ENCODE data around the gene CAMTA1.

CAMTA1 gene

GRCh38 chr1:7250597-7251453 lies 465.6 kb downstream of the CAMTA1 start:
- DNase-seq: no peak

DNA sequence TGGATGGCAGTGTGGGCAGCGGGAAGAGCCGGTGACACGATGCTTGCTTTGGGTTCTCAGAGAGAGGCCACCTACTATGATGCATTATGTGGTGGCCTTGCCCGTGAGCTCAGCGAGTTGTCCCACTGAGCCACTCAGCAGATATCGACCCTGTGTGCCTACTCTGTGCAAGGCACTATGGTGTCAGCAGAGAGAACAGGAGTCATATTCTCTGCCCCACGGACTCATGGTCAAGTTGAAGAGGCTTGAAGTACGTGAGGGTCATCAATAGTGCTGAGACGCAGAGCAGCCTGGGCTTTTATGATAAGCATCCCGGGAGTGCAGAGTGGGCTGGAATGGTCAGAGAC lies 466.2 kb downstream of the CAMTA1 start:
- no peak for DNase-seq

DNA sequence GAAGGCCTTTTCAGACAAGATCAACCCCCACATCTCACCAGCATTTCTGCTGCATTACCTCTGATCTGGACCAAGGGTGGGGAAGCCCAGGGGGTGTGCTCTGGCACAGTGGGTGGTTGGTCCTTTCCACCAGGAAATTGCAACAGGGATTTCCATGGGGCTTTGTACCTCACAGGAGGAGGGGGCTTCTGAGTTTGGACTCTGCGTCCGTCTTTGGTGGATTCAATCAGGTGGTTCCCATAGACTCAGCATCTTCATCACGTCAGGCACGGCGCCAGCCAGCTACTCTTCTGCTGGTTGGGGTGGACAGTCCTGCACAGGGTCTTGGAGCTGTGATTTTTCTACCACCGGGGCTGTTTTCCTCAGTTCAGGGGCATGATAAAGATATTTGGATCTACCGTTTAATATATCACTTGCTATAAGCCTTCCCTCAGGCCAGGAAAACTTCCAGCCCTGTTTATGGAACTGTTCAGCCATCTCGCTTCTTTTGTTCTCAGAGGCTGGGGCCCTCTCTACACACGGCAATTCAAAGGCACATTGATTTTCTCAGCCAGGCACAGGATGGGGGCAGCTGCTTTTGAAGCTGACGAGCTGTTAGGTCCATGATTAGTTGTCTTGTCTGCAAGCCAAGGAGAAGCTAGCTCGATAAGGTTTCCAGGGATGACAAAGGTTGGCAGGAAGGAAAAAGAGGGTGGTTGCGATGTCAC lies 467.3 kb downstream of the CAMTA1 start:
- peak; percentile 90 for DNase-seq

DNA sequence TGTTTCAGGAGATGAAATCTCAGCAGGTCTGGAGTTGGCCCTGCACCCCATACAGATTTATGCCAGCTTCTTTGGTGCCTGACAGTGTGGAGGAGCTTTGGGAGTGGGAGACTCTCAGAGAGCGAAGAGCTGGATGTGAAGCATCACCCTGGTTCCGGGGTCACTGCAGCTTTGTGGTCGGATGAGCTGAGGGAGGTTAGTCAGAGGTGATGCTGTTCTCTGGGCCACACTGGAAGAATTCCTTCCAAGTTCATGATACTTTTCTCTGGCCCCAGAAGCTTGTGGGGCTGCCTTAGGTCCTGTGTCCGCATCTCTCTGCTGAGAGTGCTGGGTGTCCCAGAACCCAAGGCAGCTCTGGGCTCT lies 467.8 kb downstream of the CAMTA1 start:
- no peak for DNase-seq

DNA sequence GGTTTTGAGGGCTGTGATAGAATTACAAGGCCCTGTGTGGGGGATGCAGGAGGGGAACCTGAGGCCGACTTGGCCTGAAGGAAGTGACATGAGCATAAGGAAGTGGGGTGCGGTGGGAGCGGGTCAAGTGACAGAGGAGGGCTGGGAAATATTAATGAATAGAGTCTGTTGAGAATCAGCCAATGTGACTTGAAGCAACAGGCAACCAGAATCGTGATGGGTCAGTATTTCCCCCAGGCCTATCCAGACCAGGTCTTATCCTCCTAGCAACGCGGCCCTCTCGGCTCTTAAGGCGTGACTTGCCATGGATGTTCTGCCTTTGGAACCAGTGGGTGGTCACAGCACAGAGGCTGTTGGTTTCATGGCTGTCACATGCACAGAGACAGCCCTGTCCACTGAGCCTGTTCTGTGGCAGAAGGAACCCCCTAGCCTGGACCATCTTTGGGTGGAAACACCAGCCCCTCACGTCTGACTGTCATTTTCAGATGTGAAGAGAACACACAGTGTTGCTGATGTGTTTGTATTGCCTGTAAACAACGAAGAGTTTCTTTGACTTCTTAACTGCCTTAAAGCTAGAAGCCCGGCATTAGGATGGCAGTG lies 468.8 kb downstream of the CAMTA1 start:
- DNase-seq: no peak

DNA sequence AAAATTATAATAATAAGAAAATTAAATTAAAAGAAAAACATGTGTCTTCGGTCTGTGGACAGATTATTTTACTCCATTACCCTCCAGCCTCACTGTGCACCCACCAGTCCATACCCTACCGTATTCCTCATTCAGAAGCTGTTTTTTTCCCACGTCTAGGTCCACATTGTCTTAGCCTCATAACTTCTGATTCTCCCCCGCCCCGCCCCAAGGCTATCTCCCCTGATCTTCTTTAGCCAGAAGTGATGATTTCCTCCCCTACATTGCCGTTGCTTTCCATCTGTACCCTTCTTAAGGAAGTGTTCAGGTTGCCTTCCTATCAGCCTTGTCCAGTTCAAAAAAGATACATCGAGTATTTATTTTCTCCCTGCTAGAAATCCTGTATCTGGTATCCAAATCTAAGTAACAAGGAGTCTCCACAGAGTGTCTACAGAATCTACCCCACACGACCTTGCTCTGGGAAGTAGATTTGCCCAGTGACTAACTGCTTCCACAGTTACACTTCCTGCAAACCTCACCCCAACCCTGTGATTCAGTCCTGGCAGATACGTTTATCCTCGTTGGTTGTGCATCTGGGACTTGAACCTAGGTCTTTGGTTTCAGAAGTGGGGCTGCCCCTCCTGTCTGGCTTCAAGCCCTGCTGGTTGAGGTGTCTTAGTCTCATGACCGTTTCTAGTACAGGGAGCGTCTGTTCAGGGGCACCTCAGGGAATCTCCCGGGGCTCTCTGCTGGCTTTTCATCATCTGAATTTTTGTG lies 470.2 kb downstream of the CAMTA1 start:
- DNase-seq: no peak

- peak; percentile 28 for DNase-seq
Observed at GRCh38 chr1:7256526-7256925, 471.3 kb downstream of the CAMTA1 start.

GRCh38 chr1:7257225-7257624 lies 472.0 kb downstream of the CAMTA1 start:
- peak; percentile 97 for DNase-seq

DNA sequence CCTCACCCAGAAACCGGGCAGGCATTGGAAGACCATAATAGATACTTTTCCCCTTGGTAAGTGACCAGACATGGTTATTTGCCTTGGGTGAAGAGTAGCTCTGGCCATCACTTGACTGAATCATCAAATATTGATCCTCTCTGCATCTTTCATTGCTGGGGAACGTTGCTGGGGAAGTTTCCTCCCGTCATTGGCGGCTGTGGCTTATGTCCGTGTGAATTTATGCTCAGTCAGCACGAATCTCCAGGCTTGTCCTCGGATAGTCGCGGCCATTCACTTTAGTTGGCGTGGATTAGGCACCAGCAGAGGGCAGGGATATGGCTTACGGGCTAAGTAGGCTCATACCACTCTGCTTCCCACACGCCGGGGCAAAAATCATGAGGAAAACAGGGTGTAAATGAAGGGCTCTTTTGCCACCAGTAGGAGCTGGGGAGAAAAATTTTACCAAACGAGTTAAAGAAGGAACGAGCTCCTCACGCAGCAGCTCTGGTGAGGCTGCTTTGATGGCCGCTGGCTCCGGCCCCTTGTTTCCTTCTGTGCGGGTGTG lies 473.4 kb downstream of the CAMTA1 start:
- DNase-seq: no peak

DNA sequence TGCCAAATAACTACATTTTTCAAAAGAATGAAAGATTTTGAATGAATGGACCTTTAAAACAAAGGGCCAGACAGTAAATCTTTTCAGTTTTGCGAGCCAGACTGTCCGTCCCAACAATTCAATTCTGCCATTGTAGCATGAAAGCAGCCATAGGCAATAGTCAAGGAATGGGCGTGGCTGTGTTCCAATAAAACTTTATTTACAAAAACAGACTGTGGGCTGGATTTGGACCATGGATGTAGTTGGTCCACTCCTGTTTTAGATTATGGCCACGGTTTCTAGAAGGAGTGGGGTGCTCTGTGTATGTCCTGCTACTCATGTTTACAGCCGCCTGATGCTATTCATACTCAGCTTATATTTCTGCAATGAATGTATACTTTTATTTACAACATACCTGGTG lies 474.7 kb downstream of the CAMTA1 start:
- DNase-seq: no peak

DNA sequence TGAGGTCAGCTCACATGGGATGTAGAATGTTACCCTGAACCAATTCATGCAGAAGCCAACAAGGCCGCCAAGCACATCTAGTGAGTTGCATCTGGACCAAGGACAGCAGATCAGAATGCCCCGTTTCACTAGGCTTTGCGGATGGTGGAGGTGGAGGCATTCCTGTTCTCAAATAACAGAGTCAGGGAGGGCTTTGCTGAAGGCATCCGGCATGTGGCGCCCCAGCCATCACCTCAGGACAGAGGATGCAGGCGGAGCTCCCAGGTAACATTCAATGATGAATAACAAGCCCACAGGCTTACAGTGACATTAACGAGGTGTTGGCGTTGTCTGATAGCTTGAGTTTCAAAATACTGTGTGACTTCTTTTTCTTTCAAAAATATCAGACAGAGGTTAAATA lies 476.2 kb downstream of the CAMTA1 start:
- DNase-seq: no peak

DNA sequence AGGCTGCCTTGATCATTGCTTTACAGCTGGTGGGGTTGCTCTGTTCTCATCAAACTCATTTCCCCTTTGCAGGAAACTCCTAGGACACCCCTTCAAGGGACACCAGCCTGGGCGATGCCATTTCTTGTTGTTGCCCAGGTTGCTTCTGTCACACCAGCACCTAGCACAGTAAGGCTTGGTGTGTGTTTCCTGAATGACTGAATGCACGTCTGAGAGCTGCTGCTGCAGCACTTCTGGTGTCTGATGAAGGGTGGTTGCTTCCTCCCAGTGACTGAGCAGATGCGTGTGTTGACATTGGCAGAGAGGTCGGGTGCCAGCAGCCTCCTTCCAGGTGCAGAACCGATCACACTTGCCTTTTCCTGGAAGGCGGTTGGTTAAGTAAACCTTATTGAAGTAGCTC lies 477.4 kb downstream of the CAMTA1 start:
- peak; percentile 83 for DNase-seq

GRCh38 chr1:7263021-7263960 lies 478.0 kb downstream of the CAMTA1 start:
- no peak for DNase-seq

- DNase-seq: no peak
Observed at GRCh38 chr1:7264101-7264500, 478.8 kb downstream of the CAMTA1 start.

- DNase-seq: peak; percentile 69
Observed at GRCh38 chr1:7265771-7266371, 480.6 kb downstream of the CAMTA1 start.

- no peak for DNase-seq
Observed at GRCh38 chr1:7266561-7266960, 481.3 kb downstream of the CAMTA1 start.

GRCh38 chr1:7267493-7267892 lies 482.2 kb downstream of the CAMTA1 start:
- no peak for DNase-seq

DNA sequence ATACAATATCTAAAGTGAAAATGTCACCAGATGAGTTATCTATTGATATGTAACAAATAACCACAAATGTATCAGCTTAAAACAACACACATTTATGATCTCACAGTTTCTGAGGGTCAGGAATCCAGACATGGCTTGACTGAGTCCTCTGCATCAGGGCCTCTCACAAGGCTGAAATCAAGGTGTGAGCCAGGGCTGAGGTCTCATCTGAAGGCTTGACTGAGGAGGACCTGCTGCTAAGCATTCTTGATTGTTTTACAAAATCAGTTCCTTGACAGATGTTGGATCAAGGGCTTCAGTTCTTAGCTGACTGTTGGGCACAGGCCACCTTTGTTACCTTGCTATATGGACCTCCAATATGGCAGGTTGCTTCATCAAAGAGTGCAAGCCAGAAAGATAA lies 483.7 kb downstream of the CAMTA1 start:
- DNase-seq: no peak

- no peak for DNase-seq
Observed at GRCh38 chr1:7269525-7269924, 484.3 kb downstream of the CAMTA1 start.

DNA sequence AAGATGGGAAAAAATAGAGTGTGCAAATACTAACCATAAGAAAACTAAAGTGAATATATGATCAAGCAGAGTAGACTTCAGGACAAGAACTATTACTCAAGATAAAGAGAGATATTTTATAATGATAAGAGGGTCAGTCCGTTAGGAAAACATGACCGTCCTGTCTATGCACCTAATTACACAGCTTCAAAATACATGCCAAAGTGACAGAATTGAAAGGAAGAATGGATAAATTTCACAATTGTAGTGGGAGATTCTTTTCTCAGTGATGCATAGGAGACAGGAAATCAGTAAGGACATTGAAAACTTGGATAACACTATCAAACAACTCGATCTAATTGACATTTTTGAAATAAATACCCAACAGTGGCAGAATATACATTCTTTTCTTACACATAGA lies 489.0 kb downstream of the CAMTA1 start:
- no peak for DNase-seq

DNA sequence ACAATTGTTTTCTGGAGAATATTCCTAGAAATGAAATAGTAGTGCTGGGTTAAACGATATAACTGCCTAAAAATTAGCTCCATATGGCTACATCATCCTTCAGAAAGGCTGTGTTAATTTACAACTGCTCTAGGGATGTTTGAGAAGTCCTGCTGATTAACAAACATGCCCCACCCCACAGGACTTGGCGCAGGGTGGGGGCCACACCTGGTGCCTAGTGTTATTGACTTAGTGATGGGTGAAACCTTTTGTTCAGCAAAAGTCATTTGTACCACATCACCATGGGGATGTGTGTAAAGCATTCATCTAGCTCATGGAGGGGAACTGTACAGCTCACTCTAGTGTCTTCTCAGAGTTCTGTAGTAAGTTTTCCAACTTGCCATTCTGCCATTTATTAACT lies 492.8 kb downstream of the CAMTA1 start:
- DNase-seq: peak; percentile 98

Data from NCI-H345 (cell line).